Suprapubic skin (tissue), 4 donors: ENCODE measurements around the gene ALOX15.

ENCODE experiments used
- EP300 ChIP-seq: sonication (generic); formaldehyde crosslinking; IDR thresholded peaks from one replicate; pipeline ENCODE4 v1.6.1; 2017; ENCODE audit warnings: antibody characterized with exemption
- POLR2AphosphoS5 ChIP-seq, 3 donors: sonication (generic); formaldehyde crosslinking; IDR thresholded peaks; one replicate each; pipeline ENCODE4 v1.6.1; 2017; ENCODE audit warnings: antibody characterized with exemption in 3 of 3
- TF ChIP-seq, protein P1 (sequence below), 2 donors: fragments of 200-600 bp in 1 of 2; fragments of 450-650 bp in 1 of 2; sonication (generic) in 1 of 2; IDR thresholded peaks; one replicate each; pipeline ENCODE4 v1.5.1; 2016 to 2019; ENCODE audit warnings: antibody characterized with exemption in 2 of 2, mild to moderate bottlenecking in 1 of 2, moderate library complexity in 1 of 2

DNA sequence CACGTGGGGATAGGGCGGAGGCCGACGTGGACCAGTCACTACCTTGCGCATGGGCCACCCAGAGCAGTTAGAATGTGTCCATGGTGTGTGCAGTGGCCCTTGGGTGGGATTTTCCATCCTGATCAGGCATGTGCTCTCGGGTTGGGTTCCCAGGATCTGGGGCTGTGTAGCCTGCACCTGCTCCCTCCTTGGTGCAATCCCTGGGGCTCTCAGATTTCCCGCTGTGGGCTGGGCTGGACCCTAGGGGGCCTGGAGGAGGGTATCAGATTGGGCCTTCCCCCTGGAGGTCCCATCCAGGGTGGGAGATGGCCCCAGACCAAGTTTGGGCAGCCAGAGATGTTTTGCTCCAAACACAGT, 55.9 kb downstream of the ALOX15 start:
- TF ChIP-seq, protein P1, sequence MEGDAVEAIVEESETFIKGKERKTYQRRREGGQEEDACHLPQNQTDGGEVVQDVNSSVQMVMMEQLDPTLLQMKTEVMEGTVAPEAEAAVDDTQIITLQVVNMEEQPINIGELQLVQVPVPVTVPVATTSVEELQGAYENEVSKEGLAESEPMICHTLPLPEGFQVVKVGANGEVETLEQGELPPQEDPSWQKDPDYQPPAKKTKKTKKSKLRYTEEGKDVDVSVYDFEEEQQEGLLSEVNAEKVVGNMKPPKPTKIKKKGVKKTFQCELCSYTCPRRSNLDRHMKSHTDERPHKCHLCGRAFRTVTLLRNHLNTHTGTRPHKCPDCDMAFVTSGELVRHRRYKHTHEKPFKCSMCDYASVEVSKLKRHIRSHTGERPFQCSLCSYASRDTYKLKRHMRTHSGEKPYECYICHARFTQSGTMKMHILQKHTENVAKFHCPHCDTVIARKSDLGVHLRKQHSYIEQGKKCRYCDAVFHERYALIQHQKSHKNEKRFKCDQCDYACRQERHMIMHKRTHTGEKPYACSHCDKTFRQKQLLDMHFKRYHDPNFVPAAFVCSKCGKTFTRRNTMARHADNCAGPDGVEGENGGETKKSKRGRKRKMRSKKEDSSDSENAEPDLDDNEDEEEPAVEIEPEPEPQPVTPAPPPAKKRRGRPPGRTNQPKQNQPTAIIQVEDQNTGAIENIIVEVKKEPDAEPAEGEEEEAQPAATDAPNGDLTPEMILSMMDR (IDR thresholded peaks at IDR 0.05), result no peak
- TF ChIP-seq POLR2AphosphoS5 (IDR thresholded peaks at IDR 0.05) (no peak), EP300 (no peak)
